Breast epithelium (tissue), 4 donors: ENCODE data around the gene CDC20B. TPM values are rescaled to one million over a fixed set of nuclear protein-coding genes. Genes with fewer than 3 reads are reported as not detected.
A peak's percentile ranks its signal among the peaks of the same experiment; 100 is the strongest.

Source experiments
- DNase-seq, 2 donors: peaks; one replicate each; pipeline ENCODE4 v3.0.0-alpha.2; 2019; ENCODE audit warnings: low spot score in 2 of 2
- H3K27ac ChIP-seq, 2 donors: fragments of 200-600 bp; sonication (generic) in 1 of 2; one replicate each; pipeline ENCODE4 v1.5.1; 2016 to 2019; ENCODE audit warnings: mild to moderate bottlenecking in 1 of 2
- H3K27me3 ChIP-seq, 2 donors: fragments of 200-600 bp; sonication (generic) in 1 of 2; one replicate each; pipeline versions ENCODE4 v1.5.1 to v1.6.0; 2017 to 2019; ENCODE audit warnings: control low read depth in 1 of 2, mild to moderate bottlenecking in 1 of 2
- H3K36me3 ChIP-seq: fragments of 200-600 bp; one replicate; pipeline ENCODE4 v1.5.1; 2019
- H3K4me1 ChIP-seq, 2 donors: fragments of 200-600 bp; sonication (generic); one replicate each; pipeline ENCODE4 v1.5.1; 2016 to 2019; ENCODE audit warnings: control low read depth in 1 of 2
- H3K4me3 ChIP-seq, 3 donors: fragments of 200-600 bp; sonication (generic); 1 replicate in 2 of 3; 2 replicates in 1 of 3; pipeline ENCODE4 v1.5.1; 2016 to 2019; ENCODE audit warnings: mild to moderate bottlenecking in 3 of 3, moderate library complexity in 2 of 3
- H3K9me3 ChIP-seq, 2 donors: fragments of 200-600 bp; sonication (generic) in 1 of 2; one replicate each; pipeline ENCODE4 v1.5.1; 2016 to 2019; ENCODE audit warnings: control low read depth in 1 of 2
- POLR2A ChIP-seq: fragments of 450-650 bp; IDR thresholded peaks from one replicate; pipeline ENCODE4 v1.6.1; 2016; ENCODE audit warnings: antibody characterized with exemption, mild to moderate bottlenecking, moderate library complexity
- POLR2AphosphoS5 ChIP-seq, 3 donors: sonication (generic); formaldehyde crosslinking; IDR thresholded peaks; one replicate each; pipeline ENCODE4 v1.6.1; 2017; ENCODE audit warnings: antibody characterized with exemption in 3 of 3
- intact Hi-C: fragments of 100-400 bp; cut with DNase I; formaldehyde crosslinking; loops from one replicate; pipeline ENCODE4 v1.15.1; 2023; ENCODE audit warnings: low total_unique reads
- total RNA-seq, 3 donors: library from RNA; depleted of rRNA; stranded (reverse); fragments of >200 nt; gene quantifications; one replicate each; pipeline ENCODE4 v1.1.0, GENCODE V29; 2016
- TF ChIP-seq, protein P1 (sequence below), 3 donors: fragments of 450-650 bp; IDR thresholded peaks; one replicate each; pipeline ENCODE4 v1.5.1; 2016 to 2017; ENCODE audit warnings: antibody characterized with exemption in 3 of 3, mild to moderate bottlenecking in 3 of 3, moderate library complexity in 3 of 3

The CDC20B gene
- total RNA-seq, 3 donors from 2014 or later: not detected

GRCh38 chr5:55160493-55161209 lies 12.3 kb downstream of the CDC20B start:
- intact Hi-C loops: no loop called here
- H3K36me3 ChIP-seq: peaks cover 8% of the 10 kb centered on the region
- no peaks in the 10 kb centered on the region for H3K9me3 ChIP-seq
- TF ChIP-seq, protein P1, sequence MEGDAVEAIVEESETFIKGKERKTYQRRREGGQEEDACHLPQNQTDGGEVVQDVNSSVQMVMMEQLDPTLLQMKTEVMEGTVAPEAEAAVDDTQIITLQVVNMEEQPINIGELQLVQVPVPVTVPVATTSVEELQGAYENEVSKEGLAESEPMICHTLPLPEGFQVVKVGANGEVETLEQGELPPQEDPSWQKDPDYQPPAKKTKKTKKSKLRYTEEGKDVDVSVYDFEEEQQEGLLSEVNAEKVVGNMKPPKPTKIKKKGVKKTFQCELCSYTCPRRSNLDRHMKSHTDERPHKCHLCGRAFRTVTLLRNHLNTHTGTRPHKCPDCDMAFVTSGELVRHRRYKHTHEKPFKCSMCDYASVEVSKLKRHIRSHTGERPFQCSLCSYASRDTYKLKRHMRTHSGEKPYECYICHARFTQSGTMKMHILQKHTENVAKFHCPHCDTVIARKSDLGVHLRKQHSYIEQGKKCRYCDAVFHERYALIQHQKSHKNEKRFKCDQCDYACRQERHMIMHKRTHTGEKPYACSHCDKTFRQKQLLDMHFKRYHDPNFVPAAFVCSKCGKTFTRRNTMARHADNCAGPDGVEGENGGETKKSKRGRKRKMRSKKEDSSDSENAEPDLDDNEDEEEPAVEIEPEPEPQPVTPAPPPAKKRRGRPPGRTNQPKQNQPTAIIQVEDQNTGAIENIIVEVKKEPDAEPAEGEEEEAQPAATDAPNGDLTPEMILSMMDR (IDR thresholded peaks at IDR 0.05): no peak
- TF ChIP-seq POLR2AphosphoS5 (IDR thresholded peaks at IDR 0.05) (no peak), POLR2A (no peak)
- peak in 1 of 2 donors; percentile 49 for DNase-seq
- no peaks in the 10 kb centered on the region for H3K27me3 ChIP-seq
- H3K4me1 ChIP-seq: no peaks in the 10 kb centered on the region
- peak overlapping the region; percentile 41 to 67 (median 49) for H3K4me3 ChIP-seq
- H3K27ac ChIP-seq: peak overlapping the region; percentile 36 to 76

- TF ChIP-seq POLR2A (no peak), POLR2AphosphoS5 (IDR thresholded peaks at IDR 0.05) (no peak)
- TF ChIP-seq, protein P1 (IDR thresholded peaks at IDR 0.05): peak in 2 of 3 donors; percentile 22 to 25
- intact Hi-C loops: no loop called here
- no peak for DNase-seq
Observed at GRCh38 chr5:55159763-55160492, 13.0 kb downstream of the CDC20B start, which contains the start of gene GPX8. GPX8 (plus strand) TSS chr5:55160171; CDS start chr5:55160193, 22 bp downstream.

GRCh38 chr5:55154873-55155272 lies 18.1 kb downstream of the CDC20B start:
- Histone ChIP-seq H3K36me3 (no peaks in the 10 kb centered on the region), H3K4me1 (no peaks in the 10 kb centered on the region), H3K9me3 (no peaks in the 10 kb centered on the region), H3K27ac (no peak overlapping the region), H3K4me3 (no peak overlapping the region), H3K27me3 (no peaks in the 10 kb centered on the region)
- TF ChIP-seq, protein P1 (IDR thresholded peaks at IDR 0.05): no peak
- TF ChIP-seq POLR2A (no peak), POLR2AphosphoS5 (IDR thresholded peaks at IDR 0.05) (no peak)
- no peak for DNase-seq
- intact Hi-C loops: no loop called here

More at GRCh38 chr5:55159763-55160492, 13.0 kb downstream of the CDC20B start, which contains the start of gene GPX8:
- Histone ChIP-seq H3K4me1 (no peaks in the 10 kb centered on the region), H3K36me3 (peaks cover 6% of the 10 kb centered on the region), H3K27ac (peak within 1 kb of the TSS; percentile 36 to 76), H3K4me3 (peak within 1 kb of the TSS; percentile 41 to 67 (median 49)), H3K27me3 (no peaks in the 10 kb centered on the region), H3K9me3 (no peaks in the 10 kb centered on the region)

DNA sequence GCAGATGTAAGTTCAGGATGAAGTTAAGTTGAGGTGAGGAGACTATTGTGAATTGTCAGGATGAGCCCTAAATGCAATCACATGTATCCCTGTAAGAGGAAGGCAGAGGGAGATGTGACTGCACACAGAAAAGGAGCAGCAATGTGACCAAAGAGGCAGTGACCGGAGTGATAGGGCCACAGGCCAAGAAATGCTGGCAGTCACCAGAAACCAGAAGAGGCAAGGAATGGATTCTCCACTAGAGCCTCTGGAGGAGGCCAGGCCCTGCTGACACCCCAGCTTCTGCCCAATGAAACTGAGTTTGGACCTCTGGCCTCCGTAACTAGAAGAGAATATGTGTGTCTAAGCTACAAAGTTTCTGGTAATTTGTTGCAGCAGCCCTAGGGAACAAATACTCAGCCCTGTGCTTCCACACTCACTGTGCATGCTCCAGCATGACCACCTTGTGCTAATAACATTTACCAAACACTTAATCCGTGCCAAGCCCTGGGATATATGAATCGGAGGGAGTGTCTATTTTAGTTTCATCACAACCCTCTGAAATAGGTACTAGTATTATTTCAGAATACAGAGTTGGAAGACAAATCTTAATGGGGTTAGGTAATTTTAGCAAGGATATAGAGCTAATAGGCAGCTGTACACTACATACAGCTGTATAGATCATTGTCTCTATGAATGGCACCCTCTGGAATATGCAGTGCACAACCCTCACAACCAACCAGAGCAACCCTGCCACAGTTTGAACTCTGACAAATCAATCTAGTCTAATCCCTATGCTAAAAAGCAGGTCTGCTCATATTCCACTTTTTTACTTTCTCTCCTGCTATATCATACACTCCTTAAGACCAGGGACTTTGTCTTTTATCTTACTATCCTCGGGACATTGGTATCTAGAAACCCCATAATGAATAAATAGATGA lies 20.8 kb downstream of the CDC20B start:
- Histone ChIP-seq H3K36me3 (no peaks in the 10 kb centered on the region), H3K27ac (no peak overlapping the region), H3K4me3 (no peak overlapping the region), H3K27me3 (no peaks in the 10 kb centered on the region), H3K4me1 (no peaks in the 10 kb centered on the region), H3K9me3 (no peaks in the 10 kb centered on the region)
- no peak for DNase-seq
- TF ChIP-seq, protein P1 (IDR thresholded peaks at IDR 0.05): no peak
- TF ChIP-seq POLR2AphosphoS5 (IDR thresholded peaks at IDR 0.05) (no peak), POLR2A (no peak)
- intact Hi-C loops: no loop called here
